ENCODE measurements around the gene TEX53. TPM values are rescaled to one million over a fixed set of nuclear protein-coding genes. Genes with fewer than 3 reads are reported as not detected.
A peak's percentile ranks its signal among the peaks of the same experiment; 100 is the strongest.

The TEX53 gene
- total RNA-seq, 2 donors from 2014 or later, result not detected

DNA sequence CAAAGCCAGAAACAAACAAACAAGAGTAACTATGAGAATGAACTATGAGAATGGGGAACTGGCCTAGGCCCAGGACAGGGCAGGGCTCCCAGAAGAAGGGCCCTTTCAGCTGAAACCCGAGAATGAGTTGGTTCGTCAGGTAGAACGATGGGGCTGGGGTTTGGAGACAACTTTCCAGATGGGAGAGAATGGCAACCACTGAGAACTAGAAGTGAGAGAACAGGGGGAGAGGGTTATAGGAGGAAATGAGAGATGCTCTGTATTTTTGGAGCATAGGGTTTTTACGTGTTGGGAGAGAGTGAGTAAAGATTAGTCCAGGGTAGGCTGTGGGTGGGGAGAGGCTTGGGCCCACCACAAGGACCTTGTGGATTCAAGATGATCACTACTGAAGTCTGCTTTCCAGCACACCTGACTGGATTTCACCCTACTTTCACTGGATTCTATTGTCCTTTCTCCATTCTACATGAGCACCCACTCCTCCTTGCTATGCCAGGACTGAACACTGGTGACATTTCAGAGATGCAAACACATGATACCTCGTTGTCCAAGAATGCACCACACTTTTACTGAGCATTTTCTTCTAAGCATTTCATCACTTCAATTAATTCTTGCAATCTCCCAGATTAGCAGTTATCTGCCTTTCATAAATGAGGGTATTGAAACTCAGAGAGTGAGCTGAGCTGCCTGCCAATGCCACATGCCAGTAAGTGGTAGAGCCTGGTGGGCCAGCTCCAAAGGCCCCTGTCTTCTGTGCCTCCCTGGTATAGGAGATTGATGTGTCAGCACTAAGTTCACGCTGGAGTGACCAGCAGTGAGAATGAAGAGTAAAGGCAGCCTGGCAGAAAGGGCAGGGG, 49.7 kb downstream of the TEX53 start:
- no peak for TF ChIP-seq CTCF (IDR thresholded peaks at IDR 0.05)
- H3K36me3 ChIP-seq, result no peaks in the 10 kb centered on the region
- no peaks in the 10 kb centered on the region for H3K27me3 ChIP-seq
- H3K4me1 ChIP-seq, result peaks cover 0 to 32% of the 10 kb centered on the region in 2 donors
- DNase-seq (ENCODE audit: low spot score), result no peak
- no peaks in the 10 kb centered on the region for H3K9me3 ChIP-seq
- H3K4me3 ChIP-seq, result no peak overlapping the region
- no peak overlapping the region for H3K27ac ChIP-seq

DNA sequence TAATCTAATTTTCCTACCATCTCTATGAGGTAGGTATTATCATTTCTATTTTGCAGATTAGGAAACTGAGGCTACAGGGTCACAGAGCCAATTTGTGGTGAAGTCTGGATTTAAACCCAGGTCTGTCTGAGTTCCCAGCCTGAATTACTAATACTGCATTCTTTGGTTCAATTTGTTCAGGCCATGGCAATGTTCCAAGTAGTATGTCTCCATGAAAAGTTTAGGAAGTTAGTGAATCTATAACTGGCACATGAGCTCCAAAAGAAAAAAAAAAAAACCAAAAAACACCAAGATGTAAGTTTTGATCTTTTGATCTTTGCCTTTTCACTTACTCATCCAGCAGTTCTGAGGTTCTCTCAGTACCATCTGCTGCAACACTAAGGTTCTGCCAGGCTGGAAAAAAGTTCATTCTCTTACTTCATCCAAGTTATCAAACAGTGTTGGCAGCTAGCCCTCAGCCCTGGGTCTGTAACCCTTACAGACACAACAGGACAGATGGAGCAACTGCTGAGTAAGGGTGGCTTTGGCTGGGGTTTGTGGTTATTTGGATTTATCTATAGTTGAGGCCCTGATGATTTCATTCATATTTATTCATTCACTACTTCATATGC, 50.9 kb downstream of the TEX53 start:
- Histone ChIP-seq H3K9me3 (peaks cover 0 to 3% of the 10 kb centered on the region in 2 donors), H3K4me1 (peaks cover 0 to 21% of the 10 kb centered on the region in 2 donors), H3K27me3 (no peaks in the 10 kb centered on the region), H3K4me3 (no peak overlapping the region), H3K27ac (no peak overlapping the region), H3K36me3 (no peaks in the 10 kb centered on the region)
- peak; percentile 72 for DNase-seq (ENCODE audit: low spot score)
- no peak for TF ChIP-seq CTCF (IDR thresholded peaks at IDR 0.05)

Other genes with a start within 250 kb of the TEX53 start
- gene WHRN, start 152.3 kb downstream of the TEX53 start, total RNA-seq, result 1 to 10 TPM; 2.6 to 8.2 TPM
- 100 to 1,000 TPM; 141 to 153 TPM for gene ATP6V1G1, start 70.0 kb downstream of the TEX53 start, total RNA-seq
- 1 to 10 TPM; 2.9 to 4.0 TPM for gene TMEM268, start 46.5 kb downstream of the TEX53 start, total RNA-seq
- gene TEX48, start 24.4 kb upstream of the TEX53 start, total RNA-seq, result not detected
- gene TNFSF15, start 148.2 kb upstream of the TEX53 start, total RNA-seq, result under 1 TPM in 1 of 2 donors, not detected in 1; 0.16 TPM

Measured in right atrium auricular region (tissue), 2 donors.